ENCODE results near the gene NOTO.

Gene NOTO

DNA sequence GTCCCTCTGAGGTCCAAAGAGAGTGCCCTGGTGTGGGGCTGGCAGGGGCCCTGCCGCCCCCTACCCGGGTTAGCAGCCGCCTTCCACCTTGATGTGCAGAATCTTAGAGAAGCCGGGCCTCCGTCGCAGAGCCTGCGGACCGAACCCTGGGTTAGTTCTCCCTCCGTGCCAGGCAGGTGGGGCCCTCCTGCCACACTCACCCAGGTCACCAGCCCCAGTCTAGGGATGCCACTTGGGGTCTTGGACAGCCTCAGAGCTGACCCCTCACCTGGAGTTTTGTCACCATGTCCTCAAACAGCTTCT, 56.5 kb downstream of the NOTO start:
- DNase-seq = no peak

DNA sequence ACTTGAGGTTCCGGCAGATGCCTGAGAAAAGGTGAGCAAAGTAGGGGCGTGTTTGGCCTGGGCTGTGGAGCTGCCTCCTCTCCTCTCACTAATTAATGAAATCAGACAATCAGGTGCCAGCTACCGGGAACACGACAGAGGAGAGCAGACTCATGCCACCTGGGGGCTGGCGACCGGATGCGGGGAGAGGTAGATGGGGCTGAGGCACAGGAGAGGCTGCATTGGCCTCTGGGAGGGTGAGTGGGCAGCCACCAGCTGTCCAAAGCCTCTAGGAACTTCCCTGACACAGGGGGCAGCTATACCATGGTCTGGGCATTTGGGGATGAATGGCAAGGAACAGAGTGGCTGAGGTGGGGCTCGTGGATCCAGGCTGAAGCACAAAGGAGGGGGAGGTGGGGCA, 56.9 kb downstream of the NOTO start:
- no peak for DNase-seq

DNA sequence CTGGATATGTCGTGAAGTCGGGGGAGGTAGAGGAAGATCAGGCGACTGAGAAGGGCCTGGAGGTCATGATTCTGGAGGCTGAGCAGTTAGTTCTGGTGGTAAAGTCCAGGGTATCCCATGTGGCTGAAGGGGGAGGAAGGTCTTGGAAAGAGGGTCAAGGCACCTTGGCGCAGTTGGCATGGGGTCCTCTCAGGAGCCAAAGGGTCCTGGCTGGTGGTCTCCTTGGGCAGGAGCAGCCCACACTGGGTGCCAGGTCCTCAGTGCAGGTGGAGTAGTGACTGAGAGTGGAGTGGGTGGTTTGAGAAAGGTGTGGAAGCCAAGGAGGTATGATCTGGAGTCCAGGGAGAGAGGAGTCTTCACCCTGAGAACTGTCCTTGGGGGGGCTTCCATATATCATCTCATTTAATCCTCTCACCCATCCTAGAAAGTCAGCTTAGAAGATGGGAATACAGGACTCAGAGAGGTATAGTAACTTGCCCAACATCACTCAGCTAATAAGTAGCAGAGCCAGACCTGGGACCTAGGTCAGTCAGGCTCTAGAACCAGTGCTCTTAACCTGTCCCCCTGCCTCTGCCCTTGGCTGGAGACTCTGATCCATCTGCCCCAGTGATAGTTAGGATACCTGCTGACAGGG, 57.4 kb downstream of the NOTO start:
- DNase-seq = no peak

DNA sequence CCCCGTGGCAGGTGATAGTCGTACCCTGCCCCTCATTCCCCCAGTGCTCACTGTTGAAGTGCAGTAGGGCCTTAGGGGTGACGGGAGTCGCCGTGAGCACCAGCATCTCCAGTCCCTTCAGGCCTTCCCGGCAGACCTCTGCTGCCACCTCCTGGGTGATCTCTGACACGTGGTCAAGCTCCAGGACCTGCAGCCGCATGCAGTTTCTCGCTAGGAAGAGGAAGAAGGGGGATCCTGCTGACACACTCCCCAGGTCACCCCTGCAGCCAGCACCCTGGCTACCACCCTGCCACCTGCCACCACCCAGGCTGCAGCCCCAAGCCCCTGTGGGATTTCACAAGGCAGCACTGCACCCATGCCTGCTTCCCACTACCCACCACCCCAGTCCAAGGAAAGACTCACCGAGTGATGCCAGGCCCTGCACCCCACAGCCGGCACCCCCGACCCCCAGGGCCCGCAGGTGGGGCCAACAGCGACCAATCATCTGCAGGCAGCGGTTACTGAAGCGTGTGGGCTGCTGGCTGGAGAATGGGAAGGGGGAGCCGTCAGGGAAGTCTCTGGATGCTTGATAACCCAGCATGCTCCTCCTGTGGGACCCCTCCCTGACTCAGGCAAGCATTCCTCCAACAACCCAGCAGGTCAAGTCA, 58.1 kb downstream of the NOTO start:
- DNase-seq = no peak
